ENCODE results near the gene NOP53.

Gene NOP53

DNA sequence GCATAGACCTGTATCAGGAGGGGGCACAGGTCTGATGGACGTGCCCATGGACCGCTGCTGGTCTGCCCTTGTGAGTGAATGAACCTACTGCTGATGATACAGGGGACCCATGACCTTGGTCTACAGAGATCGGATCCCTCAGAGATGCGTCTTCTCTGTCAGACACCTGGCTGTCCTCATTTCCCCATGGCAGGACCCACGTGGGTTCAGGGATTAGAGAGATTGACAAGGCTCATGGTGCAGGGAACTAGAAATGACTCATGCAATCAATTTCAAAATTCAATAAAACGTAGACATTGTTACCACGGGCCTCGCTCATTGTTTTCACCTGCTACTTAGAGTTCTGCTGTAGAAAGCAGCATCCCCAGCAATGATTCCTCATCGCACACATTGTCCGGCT lies 60.0 kb downstream of the NOP53 start:
- no peak for DNase-seq (ENCODE audit: low read depth in 2 of 2)

DNA sequence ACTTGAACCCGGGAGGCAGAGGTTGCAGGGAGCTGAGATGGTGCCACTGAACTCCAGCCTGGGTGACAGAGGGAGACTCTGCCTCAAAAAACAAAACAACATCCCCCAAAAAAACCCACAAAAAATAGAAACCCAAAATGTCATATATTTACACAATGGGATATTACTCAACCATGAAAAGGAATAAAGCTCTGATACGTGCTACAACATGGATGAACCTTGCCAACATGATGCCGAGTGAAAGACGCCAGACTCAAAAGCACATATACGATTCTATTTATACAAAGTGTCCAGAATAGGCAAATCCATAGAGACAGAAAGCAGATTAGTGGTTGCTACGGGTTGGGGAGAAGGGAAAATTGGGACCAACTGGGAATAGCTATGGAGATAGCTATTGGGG lies 61.1 kb downstream of the NOP53 start:
- no peak for DNase-seq (ENCODE audit: low read depth in 2 of 2)

All from activated CD8-positive, alpha-beta memory T cell treated with anti-CD3 and anti-CD28 coated beads for 4 hours (primary cell).